Stimulated activated CD4-positive, alpha-beta T cell treated with anti-CD3 and anti-CD28 coated beads, Interleukin-12 subunit alpha, Interleukin-12 subunit beta, amount 100 ng/mL, for 48 hours (primary cell): ENCODE measurements around the gene FAM174C.

Experiments used
- DNase-seq, 3 donors: peaks; one replicate each; pipeline ENCODE4 v3.0.0-alpha.2; 2020; ENCODE audit warnings: low read depth in 2 of 3, low spot score in 1 of 3

Gene FAM174C

GRCh38 chr19:1272423-1273262 lies 2.7 kb upstream of the FAM174C start:
- DNase-seq, result no peak

- no peak for DNase-seq
Observed at GRCh38 chr19:1273263-1274041, 1.9 kb upstream of the FAM174C start.

GRCh38 chr19:1274081-1274851 lies 1.1 kb upstream of the FAM174C start:
- no peak for DNase-seq

- DNase-seq, result no peak
Observed at GRCh38 chr19:1274852-1275259, 474 bp upstream of the FAM174C start.

- no peak for DNase-seq
Observed at GRCh38 chr19:1275976-1276627, 772 bp downstream of the FAM174C start.

- no peak for DNase-seq
Observed at GRCh38 chr19:1276628-1277022, 1.3 kb downstream of the FAM174C start.

- no peak for DNase-seq
Observed at GRCh38 chr19:1277061-1277460, 1.7 kb downstream of the FAM174C start.

GRCh38 chr19:1278074-1278473 lies 2.7 kb downstream of the FAM174C start:
- DNase-seq, result no peak

- DNase-seq, result no peak
Observed at GRCh38 chr19:1278713-1279660, 3.7 kb downstream of the FAM174C start.

GRCh38 chr19:1279782-1280341 lies 4.5 kb downstream of the FAM174C start:
- DNase-seq, result peak; percentile 67 to 80 (median 72)

- DNase-seq, result no peak
Observed at GRCh38 chr19:1280636-1281568, 5.6 kb downstream of the FAM174C start.

- no peak for DNase-seq
Observed at GRCh38 chr19:1281569-1282287, 6.4 kb downstream of the FAM174C start.

- DNase-seq, result no peak
Observed at GRCh38 chr19:1282588-1283206, 7.4 kb downstream of the FAM174C start.

- DNase-seq, result no peak
Observed at GRCh38 chr19:1283207-1283916, 8.0 kb downstream of the FAM174C start.

GRCh38 chr19:1283917-1284292 lies 8.6 kb downstream of the FAM174C start:
- no peak for DNase-seq

- no peak for DNase-seq
Observed at GRCh38 chr19:1284293-1284978, 9.1 kb downstream of the FAM174C start.
